Measurements from ENCODE around the gene MVD.

Gene MVD

GRCh38 chr16:88687676-88688012, 24.8 kb upstream of the MVD start:
- H3K27ac ChIP-seq (ENCODE audit: low read depth, low read length), result no peak overlapping the region
- no peaks in the 10 kb centered on the region for H3K36me3 ChIP-seq (ENCODE audit: insufficient read depth, low read length)
- no peak overlapping the region for H3K4me3 ChIP-seq (ENCODE audit: low read depth, low read length)
- H3K79me2 ChIP-seq (ENCODE audit: control insufficient read depth, insufficient read depth, low read length, unreplicated experiment), result no peaks in the 10 kb centered on the region
- peaks cover 21% of the 10 kb centered on the region; the same call in 1 of the 2 replicates for H3K27me3 ChIP-seq (ENCODE audit: insufficient read depth, low read length)
- peaks cover 15% of the 10 kb centered on the region for H3K4me1 ChIP-seq (ENCODE audit: control insufficient read depth, insufficient read depth, low read length, unreplicated experiment)
- H2AFZ ChIP-seq (ENCODE audit: low read length, unreplicated experiment), result no peak overlapping the region

GRCh38 chr16:88687254-88687576, 24.3 kb upstream of the MVD start:
- Histone ChIP-seq H3K4me3 (ENCODE audit: low read depth, low read length) (no peak overlapping the region), H3K36me3 (ENCODE audit: insufficient read depth, low read length) (no peaks in the 10 kb centered on the region), H3K27ac (ENCODE audit: low read depth, low read length) (no peak overlapping the region), H3K4me1 (ENCODE audit: control insufficient read depth, insufficient read depth, low read length, unreplicated experiment) (peaks cover 15% of the 10 kb centered on the region), H3K79me2 (ENCODE audit: control insufficient read depth, insufficient read depth, low read length, unreplicated experiment) (no peaks in the 10 kb centered on the region), H2AFZ (ENCODE audit: low read length, unreplicated experiment) (no peak overlapping the region), H3K27me3 (ENCODE audit: insufficient read depth, low read length) (peaks cover 21% of the 10 kb centered on the region; the same call in 1 of the 2 replicates)

DNA sequence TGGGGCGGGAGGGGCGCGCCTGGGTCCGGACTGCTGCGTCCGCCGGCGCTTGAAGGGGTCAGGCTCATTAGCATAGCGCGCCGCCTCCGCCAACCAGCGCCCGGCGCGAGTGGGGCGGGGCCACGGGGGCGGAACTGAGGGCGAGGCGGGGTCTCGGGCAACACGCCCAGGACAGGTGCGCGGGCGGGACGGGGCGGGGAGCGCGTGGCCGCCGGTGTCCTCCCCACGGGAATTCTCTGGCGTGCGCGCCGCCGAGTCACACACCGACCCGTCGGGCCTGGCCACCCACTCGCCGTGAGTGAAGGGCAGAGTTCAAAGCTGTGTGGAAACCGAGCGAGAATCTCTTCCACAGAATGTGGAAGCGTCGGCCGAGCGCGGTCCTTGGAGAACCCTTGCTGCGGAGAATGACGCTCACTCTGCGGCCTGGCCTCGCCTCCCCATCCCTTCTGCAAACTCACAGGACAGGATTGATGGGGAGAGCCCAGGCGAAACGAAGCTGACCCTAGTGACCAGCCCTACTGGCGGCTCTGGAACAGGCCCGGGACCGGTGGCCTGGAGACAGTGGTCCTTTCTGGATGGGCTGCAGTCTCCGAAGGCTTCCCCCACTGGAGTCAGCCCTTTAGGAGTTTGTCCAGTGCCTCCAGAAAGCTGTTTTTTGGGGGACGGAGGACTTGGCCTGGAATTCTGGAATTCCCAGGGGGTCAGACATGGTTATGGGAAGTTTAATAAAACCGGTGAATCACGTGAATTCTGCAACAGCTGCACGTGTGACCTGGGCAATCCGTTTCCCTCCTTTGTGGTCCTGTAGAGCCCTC, 23.8 kb upstream of the MVD start, which contains the start of gene SNAI3:
Gene SNAI3 (minus strand): TSS at position 69 of the 815 bp plus-strand sequence. CDS start 101 bp downstream, outside the sequence.
- H3K27me3 ChIP-seq (ENCODE audit: insufficient read depth, low read length), result peaks cover 21% of the 10 kb centered on the region; the same call in 1 of the 2 replicates
- H3K27ac ChIP-seq (ENCODE audit: low read depth, low read length), result no peak within 1 kb of the TSS
- H3K36me3 ChIP-seq (ENCODE audit: insufficient read depth, low read length), result no peaks in the 10 kb centered on the region
- H3K4me1 ChIP-seq (ENCODE audit: control insufficient read depth, insufficient read depth, low read length, unreplicated experiment), result peaks cover 18% of the 10 kb centered on the region
- H3K4me3 ChIP-seq (ENCODE audit: low read depth, low read length), result peak within 1 kb of the TSS; percentile 70
- H2AFZ ChIP-seq (ENCODE audit: low read length, unreplicated experiment), result peak within 1 kb of the TSS; percentile 37
- H3K79me2 ChIP-seq (ENCODE audit: control insufficient read depth, insufficient read depth, low read length, unreplicated experiment), result no peaks in the 10 kb centered on the region

GRCh38 chr16:88686062-88686438, 23.2 kb upstream of the MVD start:
- Histone ChIP-seq H3K27ac (ENCODE audit: low read depth, low read length) (no peak overlapping the region), H3K27me3 (ENCODE audit: insufficient read depth, low read length) (peaks cover 21% of the 10 kb centered on the region; the same call in 1 of the 2 replicates), H2AFZ (ENCODE audit: low read length, unreplicated experiment) (peak overlapping the region; percentile 37), H3K4me1 (ENCODE audit: control insufficient read depth, insufficient read depth, low read length, unreplicated experiment) (peaks cover 19% of the 10 kb centered on the region), H3K79me2 (ENCODE audit: control insufficient read depth, insufficient read depth, low read length, unreplicated experiment) (no peaks in the 10 kb centered on the region), H3K4me3 (ENCODE audit: low read depth, low read length) (peak overlapping the region; percentile 70), H3K36me3 (ENCODE audit: insufficient read depth, low read length) (no peaks in the 10 kb centered on the region)

GRCh38 chr16:88685156-88686061, 22.5 kb upstream of the MVD start:
- Histone ChIP-seq H3K4me3 (ENCODE audit: low read depth, low read length) (peak overlapping the region; percentile 70), H3K36me3 (ENCODE audit: insufficient read depth, low read length) (no peaks in the 10 kb centered on the region), H3K27me3 (ENCODE audit: insufficient read depth, low read length) (peaks cover 21% of the 10 kb centered on the region; the same call in 1 of the 2 replicates), H3K27ac (ENCODE audit: low read depth, low read length) (no peak overlapping the region), H3K4me1 (ENCODE audit: control insufficient read depth, insufficient read depth, low read length, unreplicated experiment) (peaks cover 19% of the 10 kb centered on the region), H2AFZ (ENCODE audit: low read length, unreplicated experiment) (no peak overlapping the region), H3K79me2 (ENCODE audit: control insufficient read depth, insufficient read depth, low read length, unreplicated experiment) (no peaks in the 10 kb centered on the region)

DNA sequence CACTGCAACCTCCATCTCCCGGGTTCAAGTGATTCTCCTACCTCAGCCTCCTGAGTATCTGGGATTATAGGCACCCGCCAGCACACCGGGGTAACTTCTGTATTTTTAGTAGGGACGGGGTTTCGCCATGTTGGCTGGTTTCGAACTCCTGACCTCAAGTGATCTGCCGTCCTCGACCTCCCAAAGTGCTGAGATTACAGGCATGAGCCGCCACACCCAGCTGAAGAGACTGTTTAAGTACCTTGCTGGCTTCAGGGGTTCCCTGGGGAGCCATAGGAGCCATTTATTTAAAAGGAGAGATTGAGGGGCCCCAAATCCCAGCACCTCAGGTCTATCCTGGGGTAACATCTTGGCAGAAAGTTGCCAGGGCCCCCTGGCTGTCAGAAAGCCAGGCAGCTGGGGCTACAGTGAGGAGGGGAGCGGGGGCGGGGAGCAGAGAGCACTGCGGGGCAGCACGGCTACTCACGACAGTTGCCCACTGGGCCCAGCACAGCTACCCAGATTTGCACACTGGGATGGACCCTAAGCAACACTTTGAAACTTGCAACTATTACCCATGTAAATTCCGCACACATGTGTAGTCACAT, 21.8 kb upstream of the MVD start:
- Histone ChIP-seq H3K27me3 (ENCODE audit: insufficient read depth, low read length) (peaks cover 21% of the 10 kb centered on the region; the same call in 1 of the 2 replicates), H3K4me3 (ENCODE audit: low read depth, low read length) (no peak overlapping the region), H3K4me1 (ENCODE audit: control insufficient read depth, insufficient read depth, low read length, unreplicated experiment) (peaks cover 19% of the 10 kb centered on the region), H3K36me3 (ENCODE audit: insufficient read depth, low read length) (no peaks in the 10 kb centered on the region), H3K79me2 (ENCODE audit: control insufficient read depth, insufficient read depth, low read length, unreplicated experiment) (no peaks in the 10 kb centered on the region), H3K27ac (ENCODE audit: low read depth, low read length) (no peak overlapping the region), H2AFZ (ENCODE audit: low read length, unreplicated experiment) (no peak overlapping the region)

GRCh38 chr16:88681709-88682451, 19.0 kb upstream of the MVD start:
- Histone ChIP-seq H3K4me3 (ENCODE audit: low read depth, low read length) (no peak overlapping the region), H3K27me3 (ENCODE audit: insufficient read depth, low read length) (peaks cover 14% of the 10 kb centered on the region; the same call in 1 of the 2 replicates), H3K36me3 (ENCODE audit: insufficient read depth, low read length) (no peaks in the 10 kb centered on the region)

DNA sequence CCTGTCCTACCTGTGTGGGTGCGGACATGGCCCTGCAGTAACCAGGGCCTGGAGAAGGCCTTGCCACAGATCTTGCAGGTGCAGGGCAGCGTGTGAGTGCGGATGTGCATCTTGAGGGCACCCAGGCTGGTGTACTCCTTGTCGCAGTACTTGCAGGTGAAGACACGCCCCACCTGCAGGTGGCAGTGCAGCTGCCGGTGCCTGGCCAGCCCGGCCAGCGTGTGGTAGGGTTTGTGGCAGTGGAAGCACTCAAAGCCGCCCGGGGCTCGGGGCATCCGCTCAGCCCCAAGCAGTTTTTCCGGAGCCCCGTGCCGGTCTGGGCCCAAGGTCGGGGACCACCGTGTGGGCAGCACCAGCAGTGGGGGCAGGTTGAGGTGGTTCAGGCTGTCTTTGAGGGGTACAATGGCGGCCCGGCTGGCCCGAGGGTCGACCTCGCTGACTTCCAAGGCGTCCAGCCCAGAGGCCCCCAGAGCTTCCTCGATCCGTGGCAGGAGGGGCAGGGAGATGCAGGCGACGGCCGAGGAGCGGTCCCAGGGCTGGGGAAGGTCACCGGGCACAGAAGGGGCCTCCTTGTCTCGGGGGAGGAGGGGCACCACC, 18.3 kb upstream of the MVD start:
- H3K36me3 ChIP-seq (ENCODE audit: insufficient read depth, low read length), result no peaks in the 10 kb centered on the region
- no peak overlapping the region for H2AFZ ChIP-seq (ENCODE audit: low read length, unreplicated experiment)
- H3K4me1 ChIP-seq (ENCODE audit: control insufficient read depth, insufficient read depth, low read length, unreplicated experiment), result peaks cover 19% of the 10 kb centered on the region
- no peak overlapping the region for H3K27ac ChIP-seq (ENCODE audit: low read depth, low read length)
- H3K27me3 ChIP-seq (ENCODE audit: insufficient read depth, low read length), result peaks cover 11% of the 10 kb centered on the region; the same call in 1 of the 2 replicates
- H3K4me3 ChIP-seq (ENCODE audit: low read depth, low read length), result no peak overlapping the region
- H3K79me2 ChIP-seq (ENCODE audit: control insufficient read depth, insufficient read depth, low read length, unreplicated experiment), result no peaks in the 10 kb centered on the region

More at GRCh38 chr16:88681709-88682451, 19.0 kb upstream of the MVD start:
- Histone ChIP-seq H3K4me1 (ENCODE audit: control insufficient read depth, insufficient read depth, low read length, unreplicated experiment) (peaks cover 19% of the 10 kb centered on the region), H3K27ac (ENCODE audit: low read depth, low read length) (no peak overlapping the region), H2AFZ (ENCODE audit: low read length, unreplicated experiment) (no peak overlapping the region), H3K79me2 (ENCODE audit: control insufficient read depth, insufficient read depth, low read length, unreplicated experiment) (no peaks in the 10 kb centered on the region)

DNA sequence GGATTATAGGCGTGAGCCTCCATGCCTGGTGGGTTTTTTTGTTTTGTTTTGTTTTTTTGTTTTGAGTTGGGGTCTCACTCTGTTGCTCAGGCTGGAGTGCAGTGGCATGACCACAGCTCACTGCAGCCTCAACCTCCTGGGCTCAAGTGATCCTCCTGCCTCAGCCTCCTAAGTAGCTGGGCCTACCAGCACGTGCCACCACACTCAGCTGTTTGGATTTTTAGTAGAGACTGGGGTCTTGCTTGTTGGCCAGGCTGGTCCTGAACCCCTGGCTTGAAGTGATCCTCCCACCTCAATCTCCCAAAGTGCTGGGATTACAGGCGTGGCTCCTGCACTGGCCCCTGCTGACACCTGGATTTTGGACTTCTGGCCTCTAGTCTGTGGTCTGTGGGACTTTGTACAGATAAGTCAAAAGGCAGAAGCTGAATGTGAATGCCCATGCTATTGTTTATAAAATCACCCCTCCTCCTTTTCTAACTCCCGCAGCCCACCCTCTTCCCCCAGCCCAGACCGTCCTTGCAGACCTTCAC, 17.7 kb upstream of the MVD start:
- Histone ChIP-seq H3K36me3 (ENCODE audit: insufficient read depth, low read length) (no peaks in the 10 kb centered on the region), H3K79me2 (ENCODE audit: control insufficient read depth, insufficient read depth, low read length, unreplicated experiment) (no peaks in the 10 kb centered on the region), H3K4me1 (ENCODE audit: control insufficient read depth, insufficient read depth, low read length, unreplicated experiment) (peaks cover 14% of the 10 kb centered on the region), H3K4me3 (ENCODE audit: low read depth, low read length) (no peak overlapping the region), H2AFZ (ENCODE audit: low read length, unreplicated experiment) (no peak overlapping the region), H3K27me3 (ENCODE audit: insufficient read depth, low read length) (peaks cover 8% of the 10 kb centered on the region; the same call in 1 of the 2 replicates), H3K27ac (ENCODE audit: low read depth, low read length) (no peak overlapping the region)

Measured in ACC112 (cell line).